ENCODE results near the gene HES3.

HES3 gene

GRCh38 chr1:6246497-6247467 is 2.8 kb downstream of the HES3 start:
- peak; percentile 26 for DNase-seq

DNA sequence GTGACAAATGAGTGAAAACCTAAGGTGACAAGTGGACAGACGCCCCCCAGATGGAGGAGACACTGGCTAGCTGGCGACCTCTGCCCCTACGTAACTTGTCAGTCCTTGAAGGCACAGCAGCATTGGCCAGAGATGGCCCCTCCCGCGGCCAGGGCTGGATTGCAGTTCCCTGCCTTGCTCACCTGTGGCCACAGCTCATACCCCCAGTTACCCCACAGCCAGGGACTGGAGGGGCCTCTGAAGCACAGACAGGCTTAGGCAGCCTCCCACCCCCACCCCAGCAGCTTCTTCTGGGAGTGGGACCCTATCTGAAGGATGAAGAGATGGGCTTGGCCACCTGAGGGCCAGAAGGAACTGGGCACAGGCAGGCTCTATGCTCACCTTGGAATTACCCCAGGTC is 3.7 kb downstream of the HES3 start:
- DNase-seq, result no peak

- DNase-seq, result no peak
Observed at GRCh38 chr1:6248161-6248776, 4.3 kb downstream of the HES3 start.

DNA sequence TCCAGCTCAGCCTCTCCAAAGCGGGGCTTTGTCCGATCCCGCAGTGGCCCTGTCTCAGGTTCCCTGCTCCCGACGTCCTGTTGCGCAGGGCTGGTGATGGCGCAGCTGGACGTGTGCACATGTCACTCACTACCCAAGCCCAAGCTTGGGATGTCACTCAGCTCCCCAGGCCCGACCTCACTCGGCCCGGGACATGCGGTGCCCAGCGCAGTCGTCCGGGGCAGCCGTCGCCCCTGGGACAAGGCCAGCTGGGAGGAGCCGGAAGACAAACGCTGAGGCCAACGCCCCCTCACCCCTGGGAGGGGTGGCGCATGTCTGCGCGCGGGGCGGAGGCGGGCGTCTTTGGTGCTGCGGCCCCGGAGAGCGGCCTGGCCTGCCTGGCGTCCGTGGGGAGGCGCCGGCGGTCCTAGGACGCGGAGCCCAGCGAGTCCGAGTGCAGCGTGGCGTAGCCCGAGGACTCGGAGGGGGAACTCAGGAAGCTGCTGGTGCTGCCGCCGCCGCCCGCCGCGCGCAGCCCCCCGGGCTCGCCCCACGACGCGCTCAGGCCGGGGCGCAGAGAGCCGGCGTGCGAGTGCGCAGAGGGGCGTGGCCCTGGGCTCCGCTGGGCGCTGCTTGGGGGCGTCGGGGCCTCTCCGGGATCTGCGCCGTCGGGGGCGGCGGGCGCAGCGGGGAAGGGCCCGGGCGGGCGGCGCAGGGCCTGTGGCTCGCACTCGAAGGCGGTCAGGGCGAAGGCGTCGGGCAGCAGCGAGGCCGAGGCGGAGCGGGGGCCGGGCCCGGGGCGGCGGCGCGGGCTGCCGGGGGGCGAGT is 5.2 kb downstream of the HES3 start:
- DNase-seq, result no peak

GRCh38 chr1:6249739-6250689 is 6.0 kb downstream of the HES3 start:
- no peak for DNase-seq

GRCh38 chr1:6251233-6251632 is 7.3 kb downstream of the HES3 start:
- no peak for DNase-seq

GRCh38 chr1:6251681-6252373 is 7.8 kb downstream of the HES3 start:
- DNase-seq, result no peak

DNA sequence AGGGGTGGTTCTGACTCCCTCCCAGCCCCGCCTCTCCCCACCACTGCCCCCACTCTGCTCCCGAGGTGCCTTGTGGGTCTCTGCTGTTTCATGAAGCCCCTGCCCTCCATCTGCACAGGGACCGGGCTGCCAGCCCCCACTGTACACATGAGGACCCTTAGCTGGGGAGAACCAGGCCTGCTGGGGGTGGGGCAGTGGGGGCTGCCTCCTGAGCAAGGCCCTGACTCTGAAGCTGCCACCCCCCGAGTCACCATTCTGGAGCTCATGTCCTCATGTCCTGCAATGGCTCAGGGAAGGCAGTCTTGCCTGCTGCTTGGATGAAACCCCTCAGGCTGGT is 8.4 kb downstream of the HES3 start:
- DNase-seq, result no peak

- DNase-seq, result no peak
Observed at GRCh38 chr1:6253380-6253779, 9.4 kb downstream of the HES3 start.

DNA sequence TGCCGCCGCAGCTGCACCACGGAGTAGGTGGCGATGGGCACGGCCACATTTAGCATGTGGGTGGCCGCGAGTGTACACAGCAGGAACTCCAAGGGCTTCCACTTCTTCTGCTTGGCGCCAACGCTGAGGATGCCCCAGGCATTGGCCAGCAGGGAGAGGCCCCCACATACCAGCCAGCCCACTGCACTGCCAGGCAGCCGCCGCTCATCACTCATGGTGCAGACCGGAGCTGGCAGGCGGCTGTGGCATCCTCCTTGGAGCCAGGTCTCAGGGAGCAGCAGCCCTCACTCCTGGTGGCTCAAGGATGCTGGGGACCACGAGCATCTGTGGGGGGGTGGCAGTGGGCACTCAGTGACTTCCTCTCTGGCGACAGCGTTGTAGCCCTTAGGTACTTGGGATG is 10.7 kb downstream of the HES3 start:
- no peak for DNase-seq

DNA sequence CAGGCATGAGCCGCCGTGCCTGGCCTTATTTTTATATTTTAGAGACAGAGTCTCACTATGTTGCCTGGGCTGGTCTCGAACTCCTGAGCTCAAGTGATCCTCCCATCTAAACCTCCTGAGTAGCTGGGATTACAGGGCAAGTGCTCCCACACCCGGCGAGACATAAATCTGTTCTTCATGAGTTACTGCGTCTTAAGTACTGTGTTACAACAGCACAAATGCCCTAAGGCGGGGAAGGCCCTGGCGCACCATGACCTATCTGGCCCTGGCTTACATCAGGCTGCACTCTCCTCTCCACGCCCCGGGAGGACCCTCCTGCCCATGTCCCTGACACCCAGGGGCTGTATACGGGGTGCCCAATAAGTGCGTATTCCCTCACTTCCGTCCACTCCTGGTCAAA is 12.7 kb downstream of the HES3 start:
- DNase-seq, result no peak

DNA sequence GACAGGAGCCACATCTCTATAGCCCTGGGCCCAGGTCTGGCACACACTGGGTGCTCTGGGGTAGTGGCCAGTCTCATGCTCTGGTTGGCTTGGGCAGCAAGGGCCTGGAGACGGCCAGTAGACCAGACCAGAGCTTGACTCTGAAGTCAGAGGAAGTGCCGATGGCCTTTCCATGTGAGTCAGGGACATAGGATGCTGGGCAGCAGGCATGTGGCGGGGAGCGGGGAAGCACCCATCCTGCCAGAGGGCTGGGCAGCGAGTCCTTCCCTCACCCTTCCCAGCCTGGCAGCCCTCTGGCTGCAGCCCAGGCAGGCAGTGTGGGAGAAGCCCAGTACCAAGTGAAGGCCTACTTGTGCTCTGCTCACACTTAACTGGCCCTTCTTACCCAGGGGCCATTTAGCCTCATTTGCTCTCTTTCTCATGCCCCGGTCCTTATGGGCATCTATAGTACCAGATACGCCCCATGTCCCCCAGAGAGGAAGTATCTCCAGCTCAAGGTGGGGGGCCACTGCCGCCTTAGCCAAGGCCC is 13.6 kb downstream of the HES3 start:
- no peak for DNase-seq

DNA sequence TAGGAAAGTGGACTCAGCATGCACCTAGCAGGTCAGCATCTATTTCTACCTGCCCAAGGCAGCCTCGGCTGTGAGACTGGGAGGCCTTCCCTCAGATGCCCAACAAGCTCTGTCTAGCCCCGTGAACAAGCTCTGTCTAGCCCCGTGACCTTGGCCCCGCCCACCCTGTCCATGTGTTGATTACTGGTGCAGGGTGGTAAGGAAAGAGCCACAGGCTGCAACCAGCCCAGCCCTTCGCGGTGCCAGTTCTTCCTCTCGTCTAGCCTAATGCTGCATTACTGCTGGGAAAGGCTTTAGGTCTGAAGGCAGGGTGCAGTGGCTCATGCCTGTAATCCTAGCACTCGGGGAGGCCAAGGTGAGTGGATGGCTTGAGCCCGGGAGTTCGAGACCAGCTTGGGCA is 14.7 kb downstream of the HES3 start:
- DNase-seq, result no peak

DNA sequence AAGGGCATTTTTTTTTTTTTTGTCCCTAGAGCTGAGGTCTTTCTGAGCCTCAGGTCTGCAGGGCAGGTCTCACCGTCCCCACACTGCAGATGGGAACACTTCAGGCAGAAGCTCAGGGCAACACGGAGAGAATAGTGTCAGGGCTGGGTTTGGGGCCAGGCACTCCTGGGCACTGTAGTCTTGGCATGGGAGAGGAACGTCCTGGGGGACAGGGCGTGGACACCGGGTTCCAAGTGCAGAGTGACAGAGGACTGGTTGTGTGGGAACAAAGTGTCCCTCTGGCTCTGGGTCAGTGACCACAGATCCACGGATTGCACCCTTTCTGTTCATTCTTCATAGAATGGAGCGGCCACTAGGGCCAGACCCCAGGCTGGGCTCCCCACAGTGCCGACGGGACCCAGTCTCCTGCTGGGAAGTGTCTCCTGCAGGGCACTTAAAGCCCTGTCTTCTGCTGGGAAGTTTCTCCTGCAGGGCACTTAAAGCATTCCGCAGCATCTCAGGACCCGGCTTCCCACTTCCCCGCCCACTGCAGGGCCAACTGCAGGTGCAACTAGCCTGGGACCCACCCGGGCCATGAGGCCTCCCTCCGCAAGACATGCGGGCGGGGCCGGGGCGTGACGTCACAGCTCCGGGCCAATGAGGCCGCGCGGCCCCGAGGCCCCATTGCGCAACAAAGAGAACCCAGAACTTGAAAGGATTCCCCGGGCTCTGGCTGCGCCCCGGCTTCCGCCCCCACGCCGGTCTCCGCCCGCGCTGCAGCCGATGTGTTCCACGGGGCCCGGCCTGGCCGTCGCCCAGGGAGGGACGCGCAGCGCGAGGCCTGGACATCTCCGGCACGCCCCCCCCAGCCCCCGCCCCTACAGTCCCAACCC is 15.7 kb downstream of the HES3 start:
- peak; percentile 20 for DNase-seq

DNA sequence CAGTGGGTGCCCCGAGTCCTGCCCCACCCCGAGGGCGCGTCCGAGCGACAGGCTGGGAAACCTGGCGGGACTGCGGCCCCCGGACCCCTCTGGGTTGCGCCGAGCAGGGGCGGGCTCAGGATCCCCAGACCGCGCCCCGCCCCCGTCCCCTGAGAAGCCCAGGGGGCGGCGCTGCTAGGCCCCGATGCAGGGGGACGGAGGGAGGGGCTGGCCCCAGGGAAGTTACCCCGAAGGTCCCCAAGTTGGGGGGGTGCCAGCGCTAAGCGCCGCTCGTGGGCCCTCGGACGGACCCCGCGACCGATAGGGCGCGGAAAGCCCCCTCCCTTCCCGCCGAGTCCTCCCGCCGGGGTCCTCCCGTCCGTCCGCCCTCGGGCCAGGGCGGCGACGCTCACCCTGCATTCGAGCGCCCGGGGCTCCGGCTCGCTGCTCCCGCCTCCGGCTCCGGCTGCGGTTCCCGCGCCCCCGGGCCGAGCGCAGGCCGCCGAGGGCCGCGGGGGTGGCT is 16.5 kb downstream of the HES3 start:
- DNase-seq, result no peak

DNA sequence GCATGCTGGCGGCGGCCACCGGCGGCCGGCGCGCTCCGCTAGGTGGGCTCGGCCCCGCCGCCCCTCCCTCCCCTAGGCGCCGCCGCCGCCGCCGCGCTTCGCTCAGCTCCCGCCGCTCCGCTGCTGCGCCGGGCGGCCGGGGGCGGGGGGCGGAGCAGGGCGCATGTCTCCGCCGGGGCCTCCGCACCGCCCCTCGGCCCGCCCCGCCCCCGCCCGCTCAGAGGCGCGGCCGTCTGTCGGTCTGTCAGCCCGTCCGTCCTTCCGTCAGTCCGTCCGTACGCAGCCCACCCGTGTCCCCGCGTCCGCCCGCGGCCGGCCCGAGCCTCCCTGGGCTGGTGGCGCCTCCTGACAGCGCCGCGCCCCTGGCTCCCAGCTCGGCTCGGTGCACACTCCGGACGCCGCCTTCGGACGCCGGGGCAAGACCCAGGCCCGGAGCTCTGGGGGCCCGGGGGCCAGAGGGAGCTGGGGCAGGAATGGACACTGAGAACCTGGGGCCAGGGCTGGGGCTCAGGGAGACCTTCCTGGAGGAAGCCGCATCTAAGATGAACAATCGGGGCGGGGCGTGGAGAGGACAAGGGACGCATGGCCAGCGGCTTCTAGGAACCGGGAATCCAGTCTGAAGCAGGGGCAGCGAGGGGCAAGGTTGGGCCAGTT is 17.1 kb downstream of the HES3 start, which contains the start of gene GPR153:
Gene GPR153, minus strand, starts transcription at position 138 of the 654 bp plus-strand sequence. CDS start 6,193 bp downstream, outside the sequence.
- no peak for DNase-seq

DNA sequence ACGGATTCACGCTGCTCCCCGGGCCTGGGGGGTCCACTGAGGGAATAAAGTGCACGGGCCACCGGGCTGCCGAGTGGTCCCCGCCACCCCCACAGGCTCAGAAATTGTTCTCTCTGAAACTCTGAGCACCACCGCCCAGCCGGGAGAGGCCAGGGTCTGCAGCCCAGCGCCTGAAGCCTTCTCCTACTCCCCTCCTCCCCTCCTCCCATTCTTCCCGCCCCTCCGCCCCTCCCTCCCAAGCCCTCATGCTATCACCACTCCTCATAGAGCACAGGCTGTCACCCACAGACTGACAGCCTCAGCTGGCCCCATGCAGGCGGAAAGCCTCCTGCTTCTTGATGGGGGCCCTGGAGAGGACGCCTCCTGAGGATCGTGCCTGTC is 17.6 kb downstream of the HES3 start:
- DNase-seq, result no peak

GRCh38 chr1:6262555-6263420 is 18.8 kb downstream of the HES3 start:
- no peak for DNase-seq

GRCh38 chr1:6263716-6264115 is 19.7 kb downstream of the HES3 start:
- no peak for DNase-seq

Measured in NCI-H748 treated with DMSO at 0.1 percent for 48 hours (cell line).